ENCODE measurements around the gene BOC. TPM values are rescaled to one million over a fixed set of nuclear protein-coding genes. Genes with fewer than 3 reads are reported as not detected.

Gene BOC
- total RNA-seq, 1 experiment from 2014 or later: 3.5 TPM

DNA sequence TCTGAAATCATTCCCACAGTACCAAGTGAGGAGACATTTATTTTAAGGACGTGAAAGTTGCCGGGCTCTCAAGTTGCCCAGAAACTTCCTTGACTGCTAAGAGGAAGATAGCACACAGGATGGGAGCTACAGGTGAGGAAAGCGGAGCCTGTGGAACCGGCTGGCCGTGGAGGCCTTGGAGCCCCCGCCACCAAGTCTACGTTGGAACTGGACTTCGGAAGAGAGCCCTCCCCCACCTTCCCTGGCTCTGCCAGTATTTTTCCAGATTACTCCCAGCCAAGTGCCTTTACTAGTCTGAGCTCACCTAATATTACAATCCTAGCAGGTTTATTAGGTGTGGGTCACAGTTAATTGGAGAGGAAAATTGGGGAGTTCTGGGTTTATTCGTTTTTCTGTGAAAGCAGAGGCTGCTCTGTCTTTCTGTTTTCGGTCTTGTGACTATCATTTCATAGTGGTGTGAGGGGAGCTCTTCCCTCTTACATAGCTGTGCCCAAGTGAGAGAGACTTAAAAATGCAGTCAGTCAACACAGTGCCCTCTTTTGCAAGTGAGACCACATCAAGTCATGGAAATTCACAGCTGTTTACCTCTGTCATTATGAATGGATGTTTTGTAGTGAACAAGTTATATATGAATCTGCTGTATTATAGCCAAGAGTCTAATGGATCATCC, 6.8 kb downstream of the BOC start:
- peaks cover 8% of the 10 kb centered on the region; the same call in 1 of the 2 replicates for H3K27me3 ChIP-seq (ENCODE audit: insufficient read depth, low read length)
- no peak overlapping the region for H3K9ac ChIP-seq (ENCODE audit: extremely low read depth, insufficient read length, low read length)
- no peak overlapping the region for H3K14ac ChIP-seq (ENCODE audit: insufficient read depth, low read length)
- no peak overlapping the region; a peak in 1 of 5 replicates for H3K4me3 Mint-ChIP-seq
- H3K56ac ChIP-seq (ENCODE audit: insufficient read length, low read depth, low read length): no peak overlapping the region
- WGBS (ENCODE audit: extremely low coverage, insufficient read length, low lambda C conversion rate): no CpG with 5 or more reads among the region's 10 CpGs
- H3K9me3 Mint-ChIP-seq: no peaks in the 10 kb centered on the region
- no peaks in the 10 kb centered on the region for H3K9me3 ChIP-seq (ENCODE audit: control insufficient read depth, low read depth, low read length)
- no peak overlapping the region for H3K18ac ChIP-seq (ENCODE audit: insufficient read length, low read depth, low read length)
- H3K27me3 Mint-ChIP-seq (ENCODE audit: low read depth): peaks cover 29% of the 10 kb centered on the region
- no peak overlapping the region for H3T11ph ChIP-seq (ENCODE audit: low read length)
- no peak overlapping the region for H2BK12ac ChIP-seq (ENCODE audit: insufficient read length, low read depth, low read length)
- no peak overlapping the region for H2AFZ ChIP-seq (ENCODE audit: low read length)
- no peak overlapping the region for H2AK5ac ChIP-seq (ENCODE audit: insufficient read length, low read length)
- H3K79me1 ChIP-seq (ENCODE audit: insufficient read depth, low read depth, low read length, poor library complexity, severe bottlenecking): no peaks in the 10 kb centered on the region
- peaks cover 33 to 44% of the 10 kb centered on the region in 2 experiments for H3K4me1 Mint-ChIP-seq
- no peak overlapping the region for H2BK5ac ChIP-seq (ENCODE audit: insufficient read length, low read length)
- H2BK15ac ChIP-seq (ENCODE audit: low read depth, low read length): no peak overlapping the region
- no peak overlapping the region for H2BK120ac ChIP-seq (ENCODE audit: low read depth, low read length, poor library complexity, severe bottlenecking)
- H3K36me3 Mint-ChIP-seq (ENCODE audit: insufficient read depth in 1 of 3, low read depth in 3 of 3): peaks cover 0 to 23% (median 8%) of the 10 kb centered on the region in 3 experiments; a peak in 5 of 7 replicates
- H4K91ac ChIP-seq (ENCODE audit: insufficient read length, low read depth, low read length): no peak overlapping the region
- no peak for DNase-seq
- H3K23me2 ChIP-seq (ENCODE audit: insufficient read length, low read depth, low read length, poor library complexity, severe bottlenecking): no peaks in the 10 kb centered on the region
- no peak overlapping the region for H3K4ac ChIP-seq (ENCODE audit: low read depth, low read length)
- no peak overlapping the region for H4K5ac ChIP-seq (ENCODE audit: insufficient read length, low read depth, low read length)
- no peak overlapping the region for H3K23ac ChIP-seq (ENCODE audit: insufficient read length, low read depth, low read length)
- H4K8ac ChIP-seq (replicated peaks; ENCODE audit: insufficient read length, low read depth, low read length): no peak overlapping the region
- no peak overlapping the region for H3K4me2 ChIP-seq (ENCODE audit: insufficient read depth, insufficient read length, low read length)
- no peaks in the 10 kb centered on the region for H4K20me1 ChIP-seq (ENCODE audit: control insufficient read depth, insufficient read depth, insufficient read length)
- TF ChIP-seq, protein P1, sequence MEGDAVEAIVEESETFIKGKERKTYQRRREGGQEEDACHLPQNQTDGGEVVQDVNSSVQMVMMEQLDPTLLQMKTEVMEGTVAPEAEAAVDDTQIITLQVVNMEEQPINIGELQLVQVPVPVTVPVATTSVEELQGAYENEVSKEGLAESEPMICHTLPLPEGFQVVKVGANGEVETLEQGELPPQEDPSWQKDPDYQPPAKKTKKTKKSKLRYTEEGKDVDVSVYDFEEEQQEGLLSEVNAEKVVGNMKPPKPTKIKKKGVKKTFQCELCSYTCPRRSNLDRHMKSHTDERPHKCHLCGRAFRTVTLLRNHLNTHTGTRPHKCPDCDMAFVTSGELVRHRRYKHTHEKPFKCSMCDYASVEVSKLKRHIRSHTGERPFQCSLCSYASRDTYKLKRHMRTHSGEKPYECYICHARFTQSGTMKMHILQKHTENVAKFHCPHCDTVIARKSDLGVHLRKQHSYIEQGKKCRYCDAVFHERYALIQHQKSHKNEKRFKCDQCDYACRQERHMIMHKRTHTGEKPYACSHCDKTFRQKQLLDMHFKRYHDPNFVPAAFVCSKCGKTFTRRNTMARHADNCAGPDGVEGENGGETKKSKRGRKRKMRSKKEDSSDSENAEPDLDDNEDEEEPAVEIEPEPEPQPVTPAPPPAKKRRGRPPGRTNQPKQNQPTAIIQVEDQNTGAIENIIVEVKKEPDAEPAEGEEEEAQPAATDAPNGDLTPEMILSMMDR (conservative IDR thresholded peaks at IDR 0.05): no peak
- H2BK20ac ChIP-seq (ENCODE audit: low read depth, low read length, poor library complexity, severe bottlenecking): no peak overlapping the region
- H3K79me2 ChIP-seq (ENCODE audit: insufficient read depth, low read length): no peaks in the 10 kb centered on the region
- peaks cover 3% of the 10 kb centered on the region; the same call in 1 of the 2 replicates for H3K4me1 ChIP-seq (ENCODE audit: insufficient read depth, low read length)
- no peak overlapping the region for H3K27ac ChIP-seq (ENCODE audit: insufficient read length, low read depth, low read length)
- H3K27ac Mint-ChIP-seq: no peak overlapping the region
